SK-N-SH (cell line): ENCODE data around the gene CEP250. TPM values are rescaled to one million over a fixed set of nuclear protein-coding genes. Genes with fewer than 3 reads are reported as not detected.

Experiments used
- CTCF ChIA-PET: fragments of 300-600, 350-600 bp; formaldehyde crosslinking; extraction: SDS; loops from one replicate; lab custom pipeline; 2021; lab: Yijun Ruan, JAX
- POLR2A ChIA-PET: fragments of 350-600 bp; sonication (Branson Sonifier 250); formaldehyde crosslinking; extraction: SDS; loops from one replicate; lab custom pipeline; 2020; ENCODE audit warnings: antibody characterized with exemption, inconsistent platforms; lab: Yijun Ruan, JAX
- DNase-seq: peaks from one replicate; pipeline ENCODE4 v3.0.0; 2012
- H2AFZ ChIP-seq: fragments of 200-600 bp; sonication (generic); 2 replicates; pipeline ENCODE4 v1.8.1; 2016; ENCODE audit warnings: antibody characterized with exemption, mild to moderate bottlenecking, low read depth
- H3F3A ChIP-seq: fragments of 200-600 bp; sonication (generic); replicated peaks from 2 replicates; pipeline ENCODE3; 2016; ENCODE audit warnings: antibody characterized with exemption, mild to moderate bottlenecking; ENCODE audit not compliant: insufficient read depth
- H3K27ac ChIP-seq, 2 experiments: fragments of 200-500 bp in 1 of 2; fragments of 200-600 bp in 1 of 2; sonication (Bioruptor generic) in 1 of 2; sonication (generic), shearing (Covaris generic) in 1 of 2; 2 replicates each; pipeline versions ENCODE4 v1.5.1 to v1.6.1; 2014 to 2016; ENCODE audit warnings: low read depth in 2 of 2, inconsistent platforms in 1 of 2, low read length in 1 of 2, mild to moderate bottlenecking in 1 of 2, mixed read lengths in 1 of 2
- H3K27me3 ChIP-seq: fragments of 200-600 bp; sonication (generic), shearing (Covaris generic); 2 replicates; pipeline ENCODE4 v1.6.1; 2016; ENCODE audit warnings: mixed run types; ENCODE audit not compliant: insufficient read depth
- H3K36me3 ChIP-seq, 2 experiments: fragments of 200-500 bp in 1 of 2; fragments of 200-600 bp in 1 of 2; sonication (Bioruptor generic) in 1 of 2; sonication (generic) in 1 of 2; replicated peaks in 1 of 2; 2 replicates each; pipeline versions ENCODE3 to v1.5.1; 2014 to 2016; ENCODE audit warnings: low read length in 1 of 2, mild to moderate bottlenecking in 1 of 2; ENCODE audit not compliant: insufficient read depth in 2 of 2, control insufficient read depth in 1 of 2
- H3K4me1 ChIP-seq, 2 experiments: fragments of 200-500 bp in 1 of 2; fragments of 200-600 bp in 1 of 2; sonication (Bioruptor generic) in 1 of 2; sonication (generic), shearing (Covaris generic) in 1 of 2; 2 replicates each; pipeline versions ENCODE4 v1.5.1 to v1.6.1; 2014 to 2016; ENCODE audit warnings: low read depth in 1 of 2, low read length in 1 of 2, mixed run types in 1 of 2; ENCODE audit not compliant: insufficient read depth in 2 of 2, control insufficient read depth in 1 of 2
- H3K4me2 ChIP-seq: fragments of 200-600 bp; sonication (generic), shearing (Covaris generic); 2 replicates; pipeline ENCODE4 v1.6.1; 2017; ENCODE audit warnings: mixed run types
- H3K4me3 ChIP-seq, 2 experiments: fragments of 200-500 bp in 1 of 2; fragments of 200-600 bp in 1 of 2; sonication (Bioruptor generic) in 1 of 2; sonication (generic), shearing (Covaris generic) in 1 of 2; 2 replicates each; pipeline versions ENCODE4 v1.5.1 to v1.8.1; 2014 to 2016; ENCODE audit warnings: low read depth in 2 of 2, inconsistent platforms in 1 of 2, low read length in 1 of 2, mild to moderate bottlenecking in 1 of 2, mixed read lengths in 1 of 2, moderate library complexity in 1 of 2
- H3K79me2 ChIP-seq: fragments of 200-600 bp; sonication (generic); 2 replicates; pipeline ENCODE4 v1.8.1; 2017; ENCODE audit warnings: mild to moderate bottlenecking; ENCODE audit not compliant: insufficient read depth
- H3K9ac ChIP-seq: fragments of 200-600 bp; sonication (generic); 2 replicates; pipeline ENCODE4 v1.6.1; 2017; ENCODE audit warnings: mixed run types
- H3K9me2 ChIP-seq: fragments of 200-600 bp; sonication (generic); 2 replicates; pipeline ENCODE4 v1.6.1; 2017; ENCODE audit warnings: mixed run types
- H3K9me3 ChIP-seq: fragments of 200-600 bp; sonication (generic); 2 replicates; pipeline ENCODE4 v1.6.1; 2017; ENCODE audit warnings: mixed run types, mild to moderate bottlenecking, moderate library complexity
- H4K20me1 ChIP-seq: fragments of 200-600 bp; sonication (generic); 2 replicates; pipeline ENCODE4 v1.6.1; 2017; ENCODE audit warnings: mild to moderate bottlenecking, mixed run types; ENCODE audit not compliant: insufficient read depth
- CHD2 ChIP-seq: fragments of 150-350 bp; IDR thresholded peaks from 2 replicates; pipeline ENCODE4 v1.6.1; 2018; ENCODE audit warnings: low read length; ENCODE audit not compliant: partially characterized antibody
- EP300 ChIP-seq, 2 experiments: IDR thresholded peaks; 2 replicates each; pipeline versions ENCODE4 v1.4.0 to v1.6.1; 2012; ENCODE audit warnings: borderline replicate concordance in 1 of 2, low read depth in 1 of 2, low read length in 1 of 2
- EZH2phosphoT487 ChIP-seq: fragments of 200-600 bp; sonication (generic); IDR thresholded peaks from 2 replicates; pipeline ENCODE4 v1.6.1; 2017; ENCODE audit warnings: low read depth, mixed run types, mild to moderate bottlenecking, antibody characterized with exemption, moderate library complexity, borderline replicate concordance
- FOXM1 ChIP-seq: IDR thresholded peaks from 2 replicates; pipeline ENCODE4 v1.4.0; 2012; ENCODE audit warnings: low read depth, mild to moderate bottlenecking
- GATA2 ChIP-seq: sonication (generic); formaldehyde crosslinking; IDR thresholded peaks from 2 replicates; pipeline ENCODE4 v1.5.0; 2020; ENCODE audit warnings: mild to moderate bottlenecking, missing genetic modification reagents
- MEF2A ChIP-seq: IDR thresholded peaks from 2 replicates; pipeline ENCODE4 v1.4.0; 2012; ENCODE audit warnings: low read depth, borderline replicate concordance
- NFIC ChIP-seq: IDR thresholded peaks from 2 replicates; pipeline ENCODE4 v1.4.0; 2012; ENCODE audit warnings: borderline replicate concordance
- POLR2AphosphoS5 ChIP-seq: IDR thresholded peaks from 2 replicates; pipeline ENCODE4 v1.6.1; 2012; ENCODE audit warnings: low read depth, low read length
- RAD21 ChIP-seq: IDR thresholded peaks from 2 replicates; pipeline ENCODE4 v1.6.1; 2012; ENCODE audit warnings: mild to moderate bottlenecking, low read length
- RCOR1 ChIP-seq: fragments of 150-350 bp; IDR thresholded peaks from 2 replicates; pipeline ENCODE4 v1.6.1; 2017; ENCODE audit warnings: antibody characterized with exemption, low read length
- REST ChIP-seq: IDR thresholded peaks from 2 replicates; pipeline ENCODE4 v1.6.1; 2012; ENCODE audit warnings: mild to moderate bottlenecking, low read depth, low read length, moderate library complexity
- RFX5 ChIP-seq: IDR thresholded peaks from 2 replicates; pipeline ENCODE4 v1.6.1; 2012; ENCODE audit warnings: mild to moderate bottlenecking, improper control_type of control experiment, low read length
- SIN3A ChIP-seq: IDR thresholded peaks from 2 replicates; pipeline ENCODE4 v1.6.1; 2012; ENCODE audit warnings: low read depth, mild to moderate bottlenecking, low read length, moderate library complexity, borderline replicate concordance
- SMC3 ChIP-seq: IDR thresholded peaks from 2 replicates; pipeline ENCODE4 v1.6.1; 2012; ENCODE audit warnings: low read depth, low read length, improper control_type of control experiment
- TAF1 ChIP-seq: IDR thresholded peaks from 2 replicates; pipeline ENCODE4 v1.6.1; 2012; ENCODE audit warnings: low read depth, mild to moderate bottlenecking, low read length, moderate library complexity, borderline replicate concordance
- TEAD4 ChIP-seq: IDR thresholded peaks from 2 replicates; pipeline ENCODE4 v1.4.0; 2012; ENCODE audit warnings: mild to moderate bottlenecking, borderline replicate concordance; ENCODE audit not compliant: insufficient read depth
- USF1 ChIP-seq: IDR thresholded peaks from 2 replicates; pipeline ENCODE4 v1.4.0; 2012; ENCODE audit warnings: low read depth, borderline replicate concordance
- USF2 ChIP-seq: fragments of 150-350 bp; IDR thresholded peaks from 2 replicates; pipeline ENCODE4 v1.6.1; 2017; ENCODE audit warnings: antibody characterized with exemption, low read length, low read depth, borderline replicate concordance
- WGBS: methylation state at CpG from one replicate; pipeline ENCODE4 v1.1.6; 2017; ENCODE audit warnings: low lambda C conversion rate; 5-methylcytosine and 5-hydroxymethylcytosine counted together
- polyA plus RNA-seq, 3 experiments: library from polyadenylated mRNA; depleted of rRNA; stranded (reverse); fragments of >200 nt; gene quantifications; 2 replicates each; pipeline ENCODE4 v1.2.3, GENCODE V29; 2012

The CEP250 gene
- polyA plus RNA-seq, 1 of the 3 experiments (the other 2 are of a cell fraction) = 13.3 TPM

- no peaks in the 10 kb centered on the region for H3K79me2 ChIP-seq
- no peak overlapping the region for H3K9ac ChIP-seq
- no peaks in the 10 kb centered on the region for H3K36me3 ChIP-seq
- DNase-seq = no peak
- no peak overlapping the region for H2AFZ ChIP-seq
- H3F3A ChIP-seq = no peaks in the 10 kb centered on the region
- H3K4me2 ChIP-seq = no peak overlapping the region
- ChIA-PET CTCF (no interaction called here), POLR2A (no interaction called here)
- no peaks in the 10 kb centered on the region for H3K27me3 ChIP-seq
- H3K27ac ChIP-seq = no peak overlapping the region
- H3K4me3 ChIP-seq = no peak overlapping the region
- TF ChIP-seq NFIC (no peak), MEF2A (no peak), RFX5 (no peak), USF2 (no peak), TAF1 (no peak), RCOR1 (no peak), EP300 (IDR thresholded peaks at IDR 0.05; ENCODE audit: borderline replicate concordance in 1 of 2, low read depth in 1 of 2, low read length in 1 of 2) (no peak), REST (no peak), EZH2phosphoT487 (no peak), TEAD4 (no peak), CHD2 (no peak)
- WGBS = 95% methylated on average over 12 of the region's 12 CpGs
- H3K4me1 ChIP-seq = no peaks in the 10 kb centered on the region; a peak in 1 of 4 replicates
- H3K9me2 ChIP-seq = no peaks in the 10 kb centered on the region
- no peaks in the 10 kb centered on the region for H3K9me3 ChIP-seq
- H4K20me1 ChIP-seq = no peaks in the 10 kb centered on the region
These were observed 71.8 kb downstream of the CEP250 start for GRCh38 chr20:35527122-35527769.

GRCh38 chr20:35529552-35529951, 74.2 kb downstream of the CEP250 start, which contains the start of gene C20orf173:
Gene C20orf173 (minus strand): TSS chr20:35529652. CDS start chr20:35529373, 279 bp downstream.
- no peak for DNase-seq
- H3K27me3 ChIP-seq = no peaks in the 10 kb centered on the region
- no peak within 1 kb of the TSS for H3K4me2 ChIP-seq
- no peak within 1 kb of the TSS for H2AFZ ChIP-seq
- no peaks in the 10 kb centered on the region for H4K20me1 ChIP-seq
- no peaks in the 10 kb centered on the region for H3F3A ChIP-seq
- no peak within 1 kb of the TSS for H3K9ac ChIP-seq
- no peak within 1 kb of the TSS for H3K4me3 ChIP-seq
- no peaks in the 10 kb centered on the region for H3K36me3 ChIP-seq
- H3K9me2 ChIP-seq = no peaks in the 10 kb centered on the region
- ChIA-PET CTCF (no interaction called here), POLR2A (no interaction called here)
- no peaks in the 10 kb centered on the region for H3K4me1 ChIP-seq
- TF ChIP-seq RAD21 (no peak), SMC3 (no peak), GATA2 (CRISPR knock-in tag) (no peak), RFX5 (no peak), POLR2AphosphoS5 (no peak), CHD2 (no peak), FOXM1 (no peak), SIN3A (no peak), USF1 (no peak)
- no peaks in the 10 kb centered on the region for H3K9me3 ChIP-seq
- 81% methylated on average over 2 of the region's 2 CpGs for WGBS
- H3K27ac ChIP-seq = no peak within 1 kb of the TSS
- H3K79me2 ChIP-seq = no peaks in the 10 kb centered on the region
